C4-2B (cell line): ENCODE data around the gene PLAAT2.

ENCODE experiments used
- ZFX ChIP-seq: fragments of 450-650 bp; IDR thresholded peaks from 2 replicates; pipeline ENCODE4 v1.6.1; 2017
- TF ChIP-seq, protein P1 (sequence below): fragments of 450-650 bp; conservative IDR thresholded peaks from 2 replicates; pipeline ENCODE4 v1.5.1; 2017; ENCODE audit warnings: mild to moderate bottlenecking

DNA sequence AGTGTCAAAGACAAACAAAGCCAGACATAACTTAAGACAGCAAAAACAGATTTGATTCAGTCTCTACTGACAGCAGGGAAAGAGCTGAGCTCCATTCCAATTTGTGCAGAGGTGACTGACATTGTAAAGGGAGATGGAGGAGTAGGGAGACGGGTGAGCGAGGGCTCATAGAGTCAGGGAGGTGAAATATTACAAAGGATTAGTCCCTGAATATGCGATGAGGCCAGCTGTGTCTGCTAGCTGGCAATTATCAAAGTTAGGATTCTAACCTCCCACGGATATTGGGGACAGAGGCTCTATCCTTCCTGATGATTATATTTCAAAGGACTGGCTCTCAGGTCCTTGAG is 8.3 kb downstream of the PLAAT2 start:
- TF ChIP-seq, protein P1, sequence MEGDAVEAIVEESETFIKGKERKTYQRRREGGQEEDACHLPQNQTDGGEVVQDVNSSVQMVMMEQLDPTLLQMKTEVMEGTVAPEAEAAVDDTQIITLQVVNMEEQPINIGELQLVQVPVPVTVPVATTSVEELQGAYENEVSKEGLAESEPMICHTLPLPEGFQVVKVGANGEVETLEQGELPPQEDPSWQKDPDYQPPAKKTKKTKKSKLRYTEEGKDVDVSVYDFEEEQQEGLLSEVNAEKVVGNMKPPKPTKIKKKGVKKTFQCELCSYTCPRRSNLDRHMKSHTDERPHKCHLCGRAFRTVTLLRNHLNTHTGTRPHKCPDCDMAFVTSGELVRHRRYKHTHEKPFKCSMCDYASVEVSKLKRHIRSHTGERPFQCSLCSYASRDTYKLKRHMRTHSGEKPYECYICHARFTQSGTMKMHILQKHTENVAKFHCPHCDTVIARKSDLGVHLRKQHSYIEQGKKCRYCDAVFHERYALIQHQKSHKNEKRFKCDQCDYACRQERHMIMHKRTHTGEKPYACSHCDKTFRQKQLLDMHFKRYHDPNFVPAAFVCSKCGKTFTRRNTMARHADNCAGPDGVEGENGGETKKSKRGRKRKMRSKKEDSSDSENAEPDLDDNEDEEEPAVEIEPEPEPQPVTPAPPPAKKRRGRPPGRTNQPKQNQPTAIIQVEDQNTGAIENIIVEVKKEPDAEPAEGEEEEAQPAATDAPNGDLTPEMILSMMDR = no peak
- TF ChIP-seq ZFX = no peak
